Endothelial cell of umbilical vein (primary cell): ENCODE data around the gene GPALPP1. TPM values are rescaled to one million over a fixed set of nuclear protein-coding genes. Genes with fewer than 3 reads are reported as not detected.

Source experiments
- BruUV-seq: library from RNA; stranded (reverse); fragments of 400-500 nt; replicated peaks from 2 replicates; lab custom pipeline; 2021; lab: Mats Ljungman, UMichigan
- CTCF ChIA-PET: fragments of 300-600, 350-600 bp; sonication (Branson Sonifier 250); formaldehyde crosslinking; loops from one replicate; lab custom pipeline; 2021; ENCODE audit warnings: antibody characterized with exemption, inconsistent platforms; lab: Charles Lee
- POLR2A ChIA-PET: fragments of 300-600, 350-600 bp; sonication (Branson Sonifier 250); formaldehyde crosslinking; loops from one replicate; lab custom pipeline; 2021; ENCODE audit warnings: antibody characterized with exemption, inconsistent platforms; lab: Charles Lee
- DNase-seq: peaks from one replicate; pipeline ENCODE4 v3.0.0-alpha.2; 2011; ENCODE audit warnings: low read depth, low spot score
- FAIRE-seq: peaks from 2 replicates; lab custom pipeline; 2011; peaks lifted over from hg19 to GRCh38; lab: Jason Lieb, UNC
- H2AFZ ChIP-seq: 2 replicates; pipeline ENCODE4 v1.6.0; 2012; ENCODE audit warnings: low read depth, low read length, control low read depth, inconsistent platforms
- H3K27ac ChIP-seq: 2 replicates; pipeline ENCODE4 v1.5.1; 2011; ENCODE audit warnings: low read depth, mild to moderate bottlenecking, control low read depth, low read length, moderate library complexity; ENCODE audit not compliant: insufficient read depth
- H3K27me3 ChIP-seq, 2 experiments: 2 replicates each; pipeline versions ENCODE4 v1.6.0 to v1.6.1; 2011; ENCODE audit warnings: low read length in 2 of 2, mixed read lengths in 1 of 2; ENCODE audit not compliant: control insufficient read depth in 2 of 2, insufficient read depth in 2 of 2
- H3K36me3 ChIP-seq, 2 experiments: 2 replicates in 1 of 2; 3 replicates in 1 of 2; pipeline ENCODE4 v1.5.1; 2011; ENCODE audit warnings: low read length in 2 of 2, mild to moderate bottlenecking in 1 of 2, moderate library complexity in 1 of 2; ENCODE audit not compliant: control insufficient read depth in 2 of 2, insufficient read depth in 2 of 2; ENCODE audit errors: extremely low read depth in 1 of 2
- H3K4me1 ChIP-seq: 3 replicates; pipeline ENCODE4 v1.5.1; 2011; ENCODE audit warnings: mild to moderate bottlenecking, low read length; ENCODE audit not compliant: control insufficient read depth, insufficient read depth; ENCODE audit errors: extremely low read depth
- H3K4me2 ChIP-seq: 2 replicates; pipeline ENCODE4 v1.6.1; 2011; ENCODE audit warnings: low read length, control low read depth, mixed read lengths; ENCODE audit not compliant: insufficient read depth
- H3K4me3 ChIP-seq, 3 experiments: fragments of 200-600 bp in 1 of 3; sonication (generic), shearing (Covaris generic) in 1 of 3; replicated peaks in 1 of 3; 2 replicates each; pipeline ENCODE4 v1.5.1; 2011 to 2016; ENCODE audit warnings: control low read depth in 3 of 3, low read length in 3 of 3, mild to moderate bottlenecking in 2 of 3, inconsistent platforms in 1 of 3, low read depth in 1 of 3, moderate library complexity in 1 of 3; ENCODE audit not compliant: insufficient read depth in 1 of 3
- H3K79me2 ChIP-seq: 2 replicates; pipeline ENCODE4 v1.6.0; 2012; ENCODE audit warnings: low read length, inconsistent platforms; ENCODE audit not compliant: control insufficient read depth, insufficient read depth
- H3K9ac ChIP-seq: replicated peaks from 2 replicates; pipeline ENCODE3; 2011; ENCODE audit warnings: low read length, control low read depth; ENCODE audit not compliant: insufficient read depth; ENCODE audit errors: extremely low read depth
- H3K9me1 ChIP-seq: replicated peaks from 3 replicates; pipeline ENCODE4 v1.6.0; 2011; ENCODE audit warnings: mild to moderate bottlenecking, low read length; ENCODE audit not compliant: control insufficient read depth, insufficient read depth; ENCODE audit errors: extremely low read depth
- H3K9me3 ChIP-seq: replicated peaks from 2 replicates; pipeline ENCODE4 v1.5.1; 2012; ENCODE audit warnings: low read length, inconsistent platforms; ENCODE audit not compliant: control insufficient read depth, insufficient read depth
- H4K20me1 ChIP-seq: replicated peaks from 2 replicates; pipeline ENCODE3; 2011; ENCODE audit warnings: mild to moderate bottlenecking, low read length; ENCODE audit not compliant: control insufficient read depth, insufficient read depth; ENCODE audit errors: extremely low read depth
- CTCF ChIP-seq, 2 donors: IDR thresholded peaks; 1 replicate in 1 of 2; 2 replicates in 1 of 2; pipeline ENCODE4 v1.5.1; 2011; ENCODE audit warnings: low read length in 2 of 2, mild to moderate bottlenecking in 2 of 2, moderate library complexity in 2 of 2, control low read depth in 1 of 2, inconsistent platforms in 1 of 2, low read depth in 1 of 2; ENCODE audit not compliant: insufficient read depth in 1 of 2; ENCODE audit errors: extremely low read depth in 1 of 2
- EZH2 ChIP-seq: IDR thresholded peaks from 2 replicates; pipeline ENCODE4 v1.6.1; 2012; ENCODE audit warnings: borderline replicate concordance, low read depth, mild to moderate bottlenecking, moderate library complexity, low read length, inconsistent platforms; ENCODE audit not compliant: severe bottlenecking
- FOS ChIP-seq: IDR thresholded peaks from 2 replicates; pipeline ENCODE4 v1.6.1; 2011; ENCODE audit warnings: mild to moderate bottlenecking, low read length, moderate library complexity, borderline replicate concordance; ENCODE audit not compliant: insufficient read depth
- GATA2 ChIP-seq: IDR thresholded peaks from 2 replicates; pipeline ENCODE4 v1.7.0; 2011; ENCODE audit warnings: low read depth, mild to moderate bottlenecking, moderate library complexity, mixed read lengths, low read length; ENCODE audit not compliant: insufficient read length, insufficient read depth
- JUN ChIP-seq: IDR thresholded peaks from 2 replicates; pipeline ENCODE4 v1.6.1; 2011; ENCODE audit warnings: borderline replicate concordance, low read depth; ENCODE audit not compliant: insufficient read length, insufficient read depth
- MAX ChIP-seq: IDR thresholded peaks from 2 replicates; pipeline ENCODE4 v1.6.1; 2011; ENCODE audit not compliant: insufficient read depth, insufficient read length
- MYC ChIP-seq: IDR thresholded peaks from one replicate; pipeline ENCODE4 v1.6.1; 2011; ENCODE audit warnings: mild to moderate bottlenecking, low read depth, low read length
- POLR2A ChIP-seq: IDR thresholded peaks from 2 replicates; pipeline ENCODE4 v1.6.1; 2012; ENCODE audit warnings: low read depth, mild to moderate bottlenecking, control low read depth, low read length
- POLR2AphosphoS5 ChIP-seq: IDR thresholded peaks from 2 replicates; pipeline ENCODE4 v1.6.1; 2012; ENCODE audit warnings: low read depth, mild to moderate bottlenecking, control low read depth, low read length, moderate library complexity; ENCODE audit not compliant: insufficient read depth
- dilution Hi-C: fragments of 300-500 bp; cut with MboI; formaldehyde crosslinking; loops from one replicate; pipeline ENCODE4 v1.15.0; 2019; ENCODE audit warnings: low sequenced_read_pairs; ENCODE audit not compliant: extremely low pct_ligation_motif_present
- intact Hi-C: fragments of 100-400 bp; cut with micrococcal nuclease; formaldehyde crosslinking; loops from one replicate; pipeline ENCODE4 v1.10.0; 2022
- polyA plus RNA-seq, 4 experiments: library from polyadenylated mRNA; depleted of rRNA in 3 of 4; stranded (reverse) in 3 of 4; unstranded in 1 of 4; fragments of >200 nt; gene quantifications; 2 replicates each; pipeline versions ENCODE4 v1.2.1 to v1.2.3, GENCODE V29; 2011 to 2012; ENCODE audit warnings: missing spikeins in 1 of 4
- total RNA-seq: library from RNA; stranded (reverse); gene quantifications from 2 replicates; pipeline ENCODE4 v1.2.3, GENCODE V29; 2021

The GPALPP1 gene
- total and polyA plus RNA-seq, 2 donors (not counting 3 experiments of a cell fraction or from before 2014, with no cell fraction given): 8.5 to 28.2 TPM

GRCh38 chr13:45074721-45075120 lies 85.4 kb downstream of the GPALPP1 start:
- dilution Hi-C loops: no loop called here
- ChIA-PET CTCF (no interaction called here), POLR2A (no interaction called here)
- no peaks in the 10 kb centered on the region for H3K9me3 ChIP-seq
- no TSS peak for BruUV-seq
- no peaks in the 10 kb centered on the region for H4K20me1 ChIP-seq
- peaks cover 2 to 7% of the 10 kb centered on the region in 2 experiments for H3K27me3 ChIP-seq
- DNase-seq: no peak
- no peak overlapping the region for H3K27ac ChIP-seq
- H3K4me2 ChIP-seq: no peak overlapping the region
- intact Hi-C loops: no loop called here
- H3K4me3 ChIP-seq: no peak overlapping the region
- no peak overlapping the region for H2AFZ ChIP-seq
- H3K4me1 ChIP-seq: no peaks in the 10 kb centered on the region
- no peak for FAIRE-seq
- no peak overlapping the region for H3K9ac ChIP-seq
- no peaks in the 10 kb centered on the region for H3K36me3 ChIP-seq
- H3K79me2 ChIP-seq: no peaks in the 10 kb centered on the region
- TF ChIP-seq POLR2AphosphoS5: no peak
- no peak for TF ChIP-seq JUN
- TF ChIP-seq MYC: no peak
- TF ChIP-seq CTCF (IDR thresholded peaks at IDR 0.05; ENCODE audit: extremely low read depth in 1 of 2, insufficient read depth in 1 of 2, low read depth in 1 of 2, low read length in 2 of 2): no peak
- no peak for TF ChIP-seq MAX
- no peaks in the 10 kb centered on the region for H3K9me1 ChIP-seq

DNA sequence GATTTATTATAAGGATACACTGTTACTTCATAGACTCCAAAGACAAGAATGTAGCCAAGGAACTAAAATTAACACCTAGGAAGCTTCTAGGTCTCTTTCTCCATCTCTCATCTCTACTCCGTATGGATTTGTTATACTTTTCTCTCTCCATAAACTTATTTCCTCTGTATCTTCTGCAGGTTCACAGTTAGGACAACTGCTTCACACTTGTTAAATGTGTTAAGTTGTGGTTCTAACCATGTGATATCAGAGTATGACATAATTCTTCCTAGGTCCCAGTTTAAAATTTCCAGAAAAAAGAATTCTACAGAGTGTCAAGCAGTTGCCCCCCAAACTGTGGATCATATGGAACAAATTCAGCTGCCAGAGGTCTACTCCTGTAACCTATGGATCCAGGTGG lies 88.7 kb downstream of the GPALPP1 start:
- no peaks in the 10 kb centered on the region for H3K4me1 ChIP-seq
- no peak overlapping the region for H3K4me3 ChIP-seq
- intact Hi-C loops (no loop called here), dilution Hi-C loops (no loop called here)
- no peak overlapping the region for H3K4me2 ChIP-seq
- H3K9me3 ChIP-seq: no peaks in the 10 kb centered on the region
- H3K9me1 ChIP-seq: no peaks in the 10 kb centered on the region
- no peak overlapping the region for H3K9ac ChIP-seq
- TF ChIP-seq POLR2AphosphoS5 (no peak), POLR2A (no peak), MYC (no peak), GATA2 (no peak), FOS (no peak), JUN (no peak), EZH2 (no peak), MAX (no peak), CTCF (IDR thresholded peaks at IDR 0.05; ENCODE audit: extremely low read depth in 1 of 2, insufficient read depth in 1 of 2, low read depth in 1 of 2, low read length in 2 of 2) (no peak)
- DNase-seq (no peak), FAIRE-seq (no peak)
- H4K20me1 ChIP-seq: no peaks in the 10 kb centered on the region
- H2AFZ ChIP-seq: no peak overlapping the region
- ChIA-PET CTCF (no interaction called here), POLR2A (no interaction called here)
- peaks cover 12% of the 10 kb centered on the region in 2 experiments for H3K27me3 ChIP-seq
- H3K79me2 ChIP-seq: no peaks in the 10 kb centered on the region
- no TSS peak for BruUV-seq
- H3K36me3 ChIP-seq: no peaks in the 10 kb centered on the region
- no peak overlapping the region for H3K27ac ChIP-seq
